GM10266 (cell line): ENCODE measurements around the gene KCNC1.

Experiments used
- DNase-seq: peaks from one replicate; pipeline ENCODE4 v3.0.0; 2012; ENCODE audit errors: extremely low spot score
- TF ChIP-seq, protein P1 (sequence below): IDR thresholded peaks from 2 replicates; pipeline ENCODE4 v1.5.1; 2012; ENCODE audit warnings: mild to moderate bottlenecking, low read depth; ENCODE audit not compliant: control insufficient read depth, insufficient read depth; ENCODE audit errors: missing control alignments

The KCNC1 gene

DNA sequence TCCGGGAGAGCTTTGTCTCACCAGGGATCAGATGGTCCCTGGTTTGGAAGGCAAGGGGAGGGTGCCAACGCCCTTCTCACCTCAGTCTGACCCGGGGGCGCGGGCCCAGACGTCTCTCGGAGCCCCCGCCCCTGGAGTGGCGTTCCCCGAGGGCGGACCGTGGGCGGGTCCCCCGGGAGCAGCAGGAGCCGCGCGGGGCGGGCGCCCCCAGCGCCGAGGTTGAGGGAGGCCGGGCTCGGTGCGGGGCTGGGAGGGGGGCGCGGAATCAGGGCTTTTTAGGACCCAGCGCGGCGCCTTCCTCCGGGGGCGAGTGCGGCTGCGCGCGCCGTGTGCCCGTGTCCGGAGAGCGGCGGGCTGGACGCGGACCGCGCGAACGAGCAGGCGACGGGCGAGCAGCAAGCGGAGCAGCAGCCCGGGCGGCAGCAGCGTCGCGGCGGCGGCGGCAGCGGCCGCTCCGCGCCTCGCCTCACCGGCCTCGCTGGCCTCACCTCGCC, at the start of gene KCNC1:
KCNC1 (plus strand) TSS at position 364 of the 494 bp plus-strand sequence. CDS start 1,222 bp downstream, outside the sequence.
- no peak for DNase-seq
- TF ChIP-seq, protein P1, sequence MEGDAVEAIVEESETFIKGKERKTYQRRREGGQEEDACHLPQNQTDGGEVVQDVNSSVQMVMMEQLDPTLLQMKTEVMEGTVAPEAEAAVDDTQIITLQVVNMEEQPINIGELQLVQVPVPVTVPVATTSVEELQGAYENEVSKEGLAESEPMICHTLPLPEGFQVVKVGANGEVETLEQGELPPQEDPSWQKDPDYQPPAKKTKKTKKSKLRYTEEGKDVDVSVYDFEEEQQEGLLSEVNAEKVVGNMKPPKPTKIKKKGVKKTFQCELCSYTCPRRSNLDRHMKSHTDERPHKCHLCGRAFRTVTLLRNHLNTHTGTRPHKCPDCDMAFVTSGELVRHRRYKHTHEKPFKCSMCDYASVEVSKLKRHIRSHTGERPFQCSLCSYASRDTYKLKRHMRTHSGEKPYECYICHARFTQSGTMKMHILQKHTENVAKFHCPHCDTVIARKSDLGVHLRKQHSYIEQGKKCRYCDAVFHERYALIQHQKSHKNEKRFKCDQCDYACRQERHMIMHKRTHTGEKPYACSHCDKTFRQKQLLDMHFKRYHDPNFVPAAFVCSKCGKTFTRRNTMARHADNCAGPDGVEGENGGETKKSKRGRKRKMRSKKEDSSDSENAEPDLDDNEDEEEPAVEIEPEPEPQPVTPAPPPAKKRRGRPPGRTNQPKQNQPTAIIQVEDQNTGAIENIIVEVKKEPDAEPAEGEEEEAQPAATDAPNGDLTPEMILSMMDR, result no peak

DNA sequence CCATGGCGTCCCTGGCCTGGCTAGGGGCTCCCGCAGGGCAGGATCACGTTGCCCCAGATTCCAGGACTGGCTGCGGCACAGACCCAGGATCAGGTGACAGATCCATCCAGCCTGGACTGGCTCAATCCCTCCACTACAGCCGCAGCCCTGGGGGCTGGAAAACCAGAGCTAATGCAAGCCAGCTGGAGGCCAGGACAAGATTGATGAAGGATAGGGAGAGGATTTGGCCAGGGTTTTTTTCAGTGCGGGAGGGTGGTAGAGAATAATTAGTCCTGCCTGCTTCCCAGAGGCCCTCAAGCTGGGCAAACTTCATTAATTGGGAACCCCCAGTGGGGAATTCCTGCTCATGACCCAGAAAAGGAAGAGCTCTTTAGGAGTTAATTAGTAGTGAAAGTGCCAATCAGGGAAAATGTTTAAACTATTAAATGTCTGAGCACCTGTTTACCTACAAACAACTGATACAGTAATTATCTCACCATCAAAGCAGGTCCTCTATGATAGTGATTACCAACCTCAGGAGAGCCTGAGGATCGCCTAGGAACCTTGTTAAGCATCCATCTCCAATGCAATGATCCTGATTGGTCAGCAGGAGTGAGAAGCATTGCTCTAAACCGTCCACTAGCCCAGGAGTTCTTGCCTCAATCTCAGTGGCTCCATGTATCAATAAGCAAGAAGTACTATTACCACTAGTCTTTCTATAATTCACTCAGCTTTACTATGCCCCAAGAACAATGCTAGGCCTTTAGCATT, 48.2 kb upstream of the KCNC1 start:
- TF ChIP-seq, protein P1, result no peak
- no peak for DNase-seq

DNA sequence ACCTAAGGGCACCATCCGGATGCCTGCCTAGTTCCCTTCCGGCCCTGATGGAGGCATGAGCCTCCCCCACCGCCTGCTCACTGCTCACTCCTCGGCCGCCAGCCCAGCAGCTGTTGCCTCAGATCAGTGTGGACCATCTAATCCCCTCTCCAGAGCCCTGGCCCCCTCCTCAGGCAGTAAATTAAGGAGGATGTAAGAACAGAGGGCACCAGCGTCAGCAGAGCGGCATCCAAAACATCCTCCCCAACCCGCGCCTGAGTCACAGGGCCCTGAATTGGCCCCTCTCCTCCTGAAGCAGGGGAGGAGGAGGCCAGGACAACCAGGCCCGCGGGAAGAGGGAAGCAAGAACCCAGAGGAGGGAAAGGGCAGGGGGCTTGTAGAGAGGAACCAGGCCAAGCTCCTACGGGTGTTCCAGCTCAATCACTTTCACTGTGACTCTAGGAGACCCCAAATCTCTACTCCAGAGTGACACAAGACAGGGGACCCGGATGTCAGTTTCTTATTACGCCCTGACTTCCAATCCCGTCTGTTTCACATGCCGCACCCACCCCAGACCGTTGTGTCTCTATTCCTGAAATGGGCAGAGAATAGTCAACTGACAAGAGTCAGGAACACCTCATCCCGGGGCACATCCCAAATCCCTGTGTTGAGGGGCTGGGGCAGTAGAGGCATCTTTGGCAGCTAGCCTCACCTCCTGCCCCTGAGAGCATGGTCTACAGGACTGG, 46.5 kb upstream of the KCNC1 start:
- DNase-seq, result no peak
- TF ChIP-seq, protein P1, result no peak

DNA sequence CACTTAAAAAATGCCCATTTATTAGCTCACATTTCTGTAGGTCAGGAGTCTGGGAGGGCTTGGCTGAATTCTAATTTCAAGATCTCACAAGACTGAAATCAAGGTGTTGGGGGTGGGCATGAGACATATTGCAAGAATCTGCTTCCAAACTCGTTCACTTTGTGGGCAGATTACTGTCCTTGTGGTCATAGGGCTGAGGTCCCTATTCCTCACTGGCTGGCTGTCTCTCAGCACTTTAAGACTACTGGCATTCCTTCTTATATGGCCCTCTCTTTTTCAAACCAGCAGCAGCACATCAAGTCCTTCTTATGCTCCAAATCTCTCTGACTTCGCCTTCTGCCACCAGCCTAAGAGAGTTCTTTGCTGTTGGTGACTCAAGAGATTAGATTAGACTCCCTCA, 43.0 kb upstream of the KCNC1 start:
- DNase-seq, result no peak
- TF ChIP-seq, protein P1, result no peak

DNA sequence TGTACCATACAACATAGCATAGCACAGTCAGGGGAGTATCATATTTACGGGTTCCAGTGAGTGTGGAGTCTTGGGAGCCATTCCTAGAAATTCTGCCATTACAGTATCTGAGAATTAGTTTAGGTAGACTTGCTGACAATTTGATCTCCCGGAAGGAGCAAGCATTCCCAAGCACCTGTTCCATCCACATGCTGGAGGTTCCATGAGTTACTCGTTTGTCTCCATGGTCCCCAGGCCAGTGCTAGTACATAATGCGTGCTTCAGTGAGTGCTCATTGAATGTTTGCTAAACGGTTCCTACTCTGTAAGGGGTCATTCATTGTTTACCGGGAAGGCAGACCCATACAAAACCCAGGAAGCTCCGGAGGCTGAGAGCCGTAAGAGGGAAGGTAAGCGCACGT, 42.6 kb upstream of the KCNC1 start:
- TF ChIP-seq, protein P1, result no peak
- no peak for DNase-seq

DNA sequence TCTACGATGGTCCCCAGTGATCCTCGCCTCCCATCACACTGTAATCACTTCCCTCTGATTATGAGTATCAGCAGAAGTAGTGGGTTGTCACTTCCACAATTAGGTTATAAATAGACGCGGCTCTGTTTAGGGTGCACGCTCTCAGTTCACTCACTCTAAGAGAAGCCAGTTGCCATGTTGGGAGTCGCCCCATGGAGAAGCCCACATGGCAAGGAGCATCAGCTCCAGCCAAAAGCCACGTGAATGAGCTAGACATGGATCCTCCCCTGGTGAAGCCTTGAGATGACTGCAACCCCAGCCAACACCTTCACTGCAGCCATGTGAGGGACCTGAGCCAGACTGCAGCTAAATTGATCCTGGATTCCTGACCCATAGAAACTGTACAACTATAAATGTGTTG, 41.6 kb upstream of the KCNC1 start:
- TF ChIP-seq, protein P1, result no peak
- no peak for DNase-seq

DNA sequence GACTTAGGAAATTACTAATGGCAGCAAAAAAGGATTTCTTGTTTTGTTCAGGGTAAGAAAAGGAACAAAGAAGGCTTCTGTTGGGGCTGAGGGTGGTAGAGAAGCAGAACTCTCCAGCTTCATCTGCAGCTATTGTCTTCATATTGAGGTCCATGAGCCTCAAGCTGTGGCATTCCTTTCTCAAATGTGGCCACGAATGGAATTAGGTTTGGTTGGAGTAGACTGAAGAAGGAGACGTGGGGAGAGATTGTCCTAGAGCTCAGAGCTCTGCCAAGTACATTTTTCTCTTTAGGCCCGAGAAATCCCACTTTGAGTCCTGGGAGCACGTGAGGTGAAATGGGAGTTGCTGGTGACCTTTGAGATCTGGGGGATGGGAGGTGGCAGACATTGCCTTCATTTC, 41.0 kb upstream of the KCNC1 start:
- TF ChIP-seq, protein P1, result no peak
- no peak for DNase-seq
